Measurements from ENCODE around the gene MARF1. TPM values are rescaled to one million over a fixed set of nuclear protein-coding genes. Genes with fewer than 3 reads are reported as not detected.

The MARF1 gene
- total and polyA plus RNA-seq, 2 of the 8 experiments (the other 6 are each of a cell fraction or from before 2014, with no cell fraction given), result 5.6 to 31.4 TPM

DNA sequence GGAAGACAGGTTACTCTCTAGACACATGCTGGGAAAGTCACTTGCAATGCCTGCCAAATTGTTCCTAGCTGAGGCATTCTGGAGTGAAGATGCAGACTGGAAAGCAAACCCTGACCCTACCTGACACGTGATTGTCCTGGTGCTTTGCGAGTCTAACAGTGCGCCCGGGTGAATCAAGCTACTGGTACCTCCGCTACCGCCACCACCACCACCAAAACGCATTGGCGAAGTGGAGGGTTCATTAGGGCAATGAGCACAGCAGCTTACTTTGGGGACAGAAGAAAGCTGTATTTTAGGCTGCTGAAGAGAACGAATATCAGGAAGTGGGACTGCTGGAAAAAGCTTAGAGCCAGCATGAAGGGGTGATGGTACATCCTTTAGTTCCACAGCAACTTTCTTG lies 7.0 kb downstream of the MARF1 start (continued):
- TF ChIP-seq POLR2AphosphoS5 (IDR thresholded peaks at IDR 0.05; ENCODE audit: low read depth, low read length) (no peak), TAF7 (optimal IDR thresholded peaks at IDR 0.05; ENCODE audit: borderline replicate concordance, low read depth, low read length) (no peak)

Measured in H1 (cell line).